GM12878 (cell line): ENCODE results near the gene EXOC3L1. TPM values are rescaled to one million over a fixed set of nuclear protein-coding genes. Genes with fewer than 3 reads are reported as not detected.
A peak's percentile ranks its signal among the peaks of the same experiment; 100 is the strongest.

ENCODE experiments used
- ATAC-seq: fragments of 200-7000 bp; cut with Tn5 transposase; 3 replicates; pipeline ENCODE4 v1.9.1; 2020; ENCODE audit warnings: mild to moderate bottlenecking, moderate library complexity
- BruUV-seq: library from RNA; stranded (reverse); fragments of 400-500 nt; replicated peaks from 2 replicates; lab custom pipeline; 2021; lab: Mats Ljungman, UMichigan
- CTCF ChIA-PET: fragments of 300-600 bp; sonication (Branson Sonifier 250); formaldehyde crosslinking; extraction: SDS; loops from one replicate; lab custom pipeline; 2021; ENCODE audit warnings: inconsistent platforms; lab: Yijun Ruan, JAX
- POLR2A ChIA-PET: fragments of 350-600 bp; formaldehyde crosslinking; extraction: SDS; loops from one replicate; lab custom pipeline; 2021; ENCODE audit warnings: inconsistent platforms; lab: Charles Lee
- RAD21 ChIA-PET: fragments of 300-600 bp; sonication (Branson Sonifier 250); formaldehyde crosslinking; loops from one replicate; lab custom pipeline; 2023; ENCODE audit warnings: antibody characterized with exemption; ENCODE audit not compliant: unreplicated experiment; lab: Charles Lee
- SMC1A ChIA-PET: fragments of 300-600 bp; sonication (Branson Sonifier 250); formaldehyde crosslinking; loops from one replicate; lab custom pipeline; 2023; ENCODE audit not compliant: unreplicated experiment, uncharacterized antibody; lab: Charles Lee
- DNase-seq: peaks from one replicate; pipeline ENCODE4 v3.0.0-alpha.2; 2011; ENCODE audit warnings: low read depth, low spot score
- FAIRE-seq: peaks from 3 replicates; lab custom pipeline; 2011; peaks lifted over from hg19 to GRCh38; lab: Jason Lieb, UNC
- H2AFZ ChIP-seq: 2 replicates; pipeline ENCODE4 v1.6.0; 2011; ENCODE audit warnings: low read depth, low read length, control low read depth; ENCODE audit not compliant: control insufficient read depth
- H3K27ac ChIP-seq: 2 replicates; pipeline ENCODE4 v1.5.1; 2011; ENCODE audit warnings: control low read depth; ENCODE audit not compliant: control insufficient read depth, insufficient read depth
- H3K27me3 ChIP-seq, 2 experiments: replicated peaks in 1 of 2; 2 replicates each; pipeline versions ENCODE4 v1.6.0 to v1.6.1; 2011; ENCODE audit warnings: low read length in 1 of 2; ENCODE audit not compliant: control insufficient read depth in 2 of 2, insufficient read depth in 2 of 2
- H3K36me3 ChIP-seq, 2 experiments: 2 replicates each; pipeline ENCODE4 v1.5.1; 2011; ENCODE audit warnings: low read length in 1 of 2; ENCODE audit not compliant: control insufficient read depth in 2 of 2, insufficient read depth in 2 of 2
- H3K4me1 ChIP-seq: 2 replicates; pipeline ENCODE4 v1.6.1; 2011; ENCODE audit warnings: mild to moderate bottlenecking, low read length, moderate library complexity, mixed read lengths; ENCODE audit not compliant: control insufficient read depth, insufficient read depth
- H3K4me2 ChIP-seq: 2 replicates; pipeline ENCODE4 v1.6.0; 2011; ENCODE audit warnings: control low read depth; ENCODE audit not compliant: control insufficient read depth, insufficient read depth
- H3K4me3 ChIP-seq: fragments of 200-600 bp; sonication (generic); 2 replicates; pipeline ENCODE4 v1.5.1; 2016
- H3K79me2 ChIP-seq: 2 replicates; pipeline ENCODE4 v1.6.0; 2011; ENCODE audit warnings: low read length; ENCODE audit not compliant: control insufficient read depth, insufficient read depth
- H3K9ac ChIP-seq: 2 replicates; pipeline ENCODE4 v1.8.0; 2011; ENCODE audit warnings: low read length, control low read depth, mixed read lengths; ENCODE audit not compliant: control insufficient read depth, insufficient read depth
- H3K9me3 ChIP-seq: replicated peaks from 3 replicates; pipeline ENCODE4 v1.5.1; 2011; ENCODE audit warnings: mild to moderate bottlenecking, low read length; ENCODE audit not compliant: control insufficient read depth, insufficient read depth
- H4K20me1 ChIP-seq: 2 replicates; pipeline ENCODE4 v1.6.0; 2011; ENCODE audit not compliant: control insufficient read depth, insufficient read depth
- BCL3 ChIP-seq: IDR thresholded peaks from 2 replicates; pipeline ENCODE4 v1.6.1; 2011; ENCODE audit warnings: borderline replicate concordance, low read depth, mild to moderate bottlenecking, moderate library complexity, low read length; ENCODE audit not compliant: insufficient read depth, poor library complexity, severe bottlenecking
- IKZF1 ChIP-seq: fragments of 450-650 bp; conservative IDR thresholded peaks from 2 replicates; pipeline ENCODE4 v1.6.1; 2017; ENCODE audit warnings: antibody characterized with exemption, mild to moderate bottlenecking
- POLR2A ChIP-seq: IDR thresholded peaks from 2 replicates; pipeline ENCODE4 v1.6.1; 2011; ENCODE audit warnings: low read depth, mild to moderate bottlenecking, low read length
- POLR2AphosphoS2 ChIP-seq: IDR thresholded peaks from 2 replicates; pipeline ENCODE4 v1.6.1; 2011; ENCODE audit warnings: low read depth, mild to moderate bottlenecking, low read length, improper control_type of control experiment, moderate library complexity
- POLR2AphosphoS5 ChIP-seq: IDR thresholded peaks from 2 replicates; pipeline ENCODE4 v1.6.1; 2011; ENCODE audit warnings: mild to moderate bottlenecking, low read length, inconsistent platforms
- WGBS: methylation state at CpG from one replicate; pipeline ENCODE4 v1.1.6; 2016; ENCODE audit warnings: low lambda C conversion rate; ENCODE audit not compliant: insufficient replicate concordance, insufficient coverage; ENCODE audit errors: missing lambda C conversion rate; 5-methylcytosine and 5-hydroxymethylcytosine counted together
- in situ Hi-C: fragments of 300-500 bp; cut with MboI; formaldehyde crosslinking; loops from 9 replicates; pipeline ENCODE4 v1.14.3; 2018; ENCODE audit warnings: mixed read lengths
- intact Hi-C: fragments of 100-400 bp; cut with micrococcal nuclease; formaldehyde crosslinking; loops from one replicate; pipeline ENCODE4 v1.14.2; 2022; ENCODE audit not compliant: unreplicated experiment
- polyA plus RNA-seq, 11 experiments: library from polyadenylated mRNA; depleted of rRNA in 4 of 11; unstranded in 6 of 11; stranded (reverse) in 5 of 11; fragments of >200 nt; fragmentation: Nextera tagmentation in 4 of 11; fragmentation: Illumina TruSeq in 1 of 11; extraction: Ambion mirVana in 4 of 11; extraction: Trizol in 1 of 11; gene quantifications; 1 replicate in 1 of 11; 2 replicates in 10 of 11; pipeline versions ENCODE4 v1.2.1 to v1.2.3, GENCODE V29; 2011 to 2016; ENCODE audit warnings: inconsistent platforms in 2 of 11, missing spikeins in 2 of 11, low read depth in 1 of 11
- total RNA-seq, 4 experiments: library from RNA; depleted of rRNA in 3 of 4; stranded (reverse); fragments of >200 nt in 3 of 4; fragmentation: Illumina TruSeq in 1 of 4; extraction: Trizol in 1 of 4; gene quantifications; 2 replicates each; pipeline versions ENCODE4 v1.2.1 to v1.2.3, GENCODE V29; 2013 to 2021

The EXOC3L1 gene
- total and polyA plus RNA-seq, 10 of the 15 experiments (the other 5 are each of a cell fraction or from before 2014, with no cell fraction given): 0.07 to 0.42 TPM; not detected in 8

- no peak for ATAC-seq
- no peak for FAIRE-seq
Measured at GRCh38 chr16:67230809-67231660, 41.1 kb upstream of the EXOC3L1 start.

More at GRCh38 chr16:67230809-67231660, 41.1 kb upstream of the EXOC3L1 start:
- Histone ChIP-seq H4K20me1 (no peaks in the 10 kb centered on the region), H3K79me2 (peaks cover 18% of the 10 kb centered on the region), H2AFZ (no peak overlapping the region), H3K27me3 (no peaks in the 10 kb centered on the region), H3K9me3 (no peaks in the 10 kb centered on the region), H3K36me3 (peaks cover 19 to 38% of the 10 kb centered on the region in 2 experiments; a peak in 3 of 4 replicates), H3K27ac (no peak overlapping the region), H3K4me1 (peaks cover 7% of the 10 kb centered on the region; the same call in 1 of the 2 replicates), H3K4me2 (no peak overlapping the region), H3K9ac (no peak overlapping the region), H3K4me3 (no peak overlapping the region)
- ChIA-PET CTCF (interaction anchor here (1.2 to 2.0 kb wide), 2 partner anchors 16 to 76 kb away, joined by 3 to 7 read pairs; partner anchors contain the start of gene FHOD1), POLR2A (interaction anchor here (0.5 kb wide), 1 partner anchor 147 kb away, joined by 11 read pairs; no protein-coding TSS in a partner anchor), SMC1A (no interaction called here), RAD21 (no interaction called here)
- WGBS: 95% methylated on average over 12 of the region's 12 CpGs
- DNase-seq: no peak
- TF ChIP-seq IKZF1 (no peak), POLR2AphosphoS2 (peak; percentile 42; the same call in 1 of the 2 replicates), BCL3 (no peak), POLR2AphosphoS5 (peak; percentile 46), POLR2A (peak; percentile 14; the same call in 1 of the 2 replicates)
- BruUV-seq: no TSS peak
- intact Hi-C loops: no loop called here
- in situ Hi-C loops: no loop called here
